SKM-1 treated with dmso at 0.1 percent for 144 hours (cell line): ENCODE results near the gene BEGAIN.

Experiments used
- DNase-seq: peaks from one replicate; lab custom pipeline; 2025; ENCODE audit not compliant: unreplicated experiment; lab: John Stamatoyannopoulos, UW

The BEGAIN gene

GRCh38 chr14:100587086-100587762, at the start of gene BEGAIN:
BEGAIN (minus strand) TSS chr14:100587417; CDS start chr14:100587290, 127 bp downstream.
- no peak for DNase-seq

DNA sequence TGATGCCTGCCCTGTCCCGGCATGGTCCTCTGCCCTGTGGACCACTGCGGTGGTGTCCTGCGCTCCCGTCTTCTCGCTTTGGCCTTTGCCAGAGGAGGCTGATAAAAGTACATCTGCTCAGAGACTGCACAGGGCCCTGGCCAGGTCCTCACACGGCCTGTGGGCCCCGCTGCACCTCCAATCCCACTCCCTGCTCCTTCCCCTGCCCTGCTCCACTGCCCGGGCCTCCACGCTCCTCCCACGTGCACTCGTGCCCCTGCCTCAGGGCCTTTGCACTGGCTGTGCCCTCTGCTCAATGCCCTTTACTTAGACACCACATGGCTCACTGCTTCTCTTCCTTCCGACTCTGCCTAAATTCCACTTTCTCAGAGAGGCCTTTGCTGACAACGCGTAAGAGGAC, 49.3 kb upstream of the BEGAIN start:
- DNase-seq: no peak

GRCh38 chr14:100634026-100634425, 46.8 kb upstream of the BEGAIN start:
- DNase-seq: no peak

GRCh38 chr14:100633406-100633805, 46.2 kb upstream of the BEGAIN start:
- DNase-seq: no peak

GRCh38 chr14:100629696-100630095, 42.5 kb upstream of the BEGAIN start:
- DNase-seq: no peak

DNA sequence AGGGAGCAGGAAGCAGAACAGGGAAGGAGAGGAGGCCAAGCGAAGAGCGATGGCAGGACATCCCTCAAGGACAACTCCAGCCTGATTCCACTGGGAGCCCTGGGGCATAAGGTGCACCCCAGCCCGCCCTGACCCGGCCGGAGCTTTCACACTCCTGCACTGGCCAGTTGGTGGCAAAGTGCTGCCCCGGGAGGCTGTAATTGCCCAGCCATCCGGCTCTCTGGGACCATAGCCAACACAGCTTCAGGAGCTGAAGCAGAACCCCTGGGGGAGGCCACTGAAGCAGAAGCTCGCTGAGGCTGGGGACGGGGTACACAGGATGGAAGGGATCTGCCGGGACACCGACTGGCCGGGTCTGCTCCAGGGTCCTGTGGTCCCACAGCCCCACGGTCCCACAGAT, 41.9 kb upstream of the BEGAIN start:
- DNase-seq: no peak

- DNase-seq: no peak
Measured at GRCh38 chr14:100628225-100628624, 41.0 kb upstream of the BEGAIN start.

DNA sequence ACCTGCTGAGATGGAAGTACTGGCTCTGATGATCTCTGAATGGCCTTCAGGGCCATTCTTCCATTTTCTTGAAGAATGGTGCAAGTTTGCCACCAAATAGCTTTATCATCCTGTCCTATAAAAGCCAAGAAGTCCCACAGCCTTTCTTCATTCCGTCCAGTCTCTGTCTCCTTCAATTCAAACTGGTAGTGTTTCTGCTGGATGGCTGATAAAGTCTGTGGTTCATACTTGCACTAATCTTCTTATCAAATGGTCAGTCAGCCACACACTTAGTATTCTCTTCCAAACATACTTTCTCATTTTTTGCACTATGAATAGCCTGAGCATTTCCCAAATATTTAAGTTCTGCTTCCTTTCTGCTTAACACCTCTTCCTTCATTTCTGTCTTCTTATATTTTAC, 39.4 kb upstream of the BEGAIN start:
- no peak for DNase-seq

GRCh38 chr14:100623961-100624360, 36.7 kb upstream of the BEGAIN start:
- no peak for DNase-seq

- no peak for DNase-seq
Measured at GRCh38 chr14:100623557-100623956, 36.3 kb upstream of the BEGAIN start.

DNA sequence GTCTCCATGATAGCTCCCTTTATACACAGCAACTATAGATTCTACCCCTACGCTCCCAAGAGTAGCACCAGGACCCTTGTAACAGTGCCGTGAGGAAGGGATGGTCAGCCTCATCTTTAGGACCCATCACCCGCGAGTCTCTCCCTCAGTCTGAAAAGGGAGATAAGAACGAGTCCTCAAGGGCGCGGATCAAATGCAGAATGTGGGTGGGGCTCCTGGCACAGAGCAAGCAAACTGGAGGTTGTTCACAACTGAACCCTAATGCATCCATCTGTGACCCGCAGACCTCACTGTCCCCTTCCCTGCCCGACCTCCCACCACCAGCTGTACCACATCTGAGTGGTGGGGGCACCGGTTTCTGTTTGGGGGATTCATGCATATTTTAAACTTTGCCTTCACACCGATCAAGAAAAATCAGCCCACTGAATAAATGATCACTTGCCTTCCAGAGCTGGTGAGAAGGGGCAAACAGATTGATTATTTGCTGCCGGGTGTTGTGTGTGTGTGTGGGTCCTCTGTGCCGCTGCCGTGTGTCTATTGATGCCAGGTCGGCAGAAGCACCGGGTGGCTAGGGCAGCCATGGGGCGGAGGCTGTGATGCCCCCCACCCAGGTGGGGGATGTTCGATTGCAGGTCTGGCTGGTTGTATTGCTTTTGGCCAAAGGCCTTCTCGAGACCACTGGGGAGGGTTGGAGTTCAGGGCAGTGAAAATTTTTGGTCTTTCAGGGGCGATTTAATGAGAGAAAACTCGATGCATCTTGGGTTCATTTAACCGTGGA, 35.7 kb upstream of the BEGAIN start:
- DNase-seq: no peak

- DNase-seq: peak; percentile 31
Measured at GRCh38 chr14:100622224-100622623, 35.0 kb upstream of the BEGAIN start.

DNA sequence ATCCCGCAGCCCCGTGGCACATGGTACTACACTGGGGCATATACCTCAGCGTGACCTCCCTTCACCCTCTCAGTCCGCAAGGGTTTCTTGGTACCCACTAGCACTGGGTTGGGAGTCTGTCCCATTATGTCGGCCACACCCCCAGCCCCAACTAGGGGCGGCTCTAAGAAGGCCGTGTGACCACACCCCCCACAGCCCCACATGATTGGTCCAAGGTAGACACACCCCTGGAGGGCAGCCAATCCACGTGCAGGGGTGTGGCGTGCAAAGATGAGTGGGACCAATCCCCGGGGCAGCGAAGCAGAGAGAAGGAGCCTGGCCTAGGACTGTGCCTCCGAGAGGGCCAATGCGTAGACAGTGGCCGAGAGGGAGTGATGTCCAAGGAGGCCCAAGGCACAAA, 34.6 kb upstream of the BEGAIN start:
- DNase-seq: no peak

- DNase-seq: no peak
Measured at GRCh38 chr14:100620255-100621100, 33.3 kb upstream of the BEGAIN start.

DNA sequence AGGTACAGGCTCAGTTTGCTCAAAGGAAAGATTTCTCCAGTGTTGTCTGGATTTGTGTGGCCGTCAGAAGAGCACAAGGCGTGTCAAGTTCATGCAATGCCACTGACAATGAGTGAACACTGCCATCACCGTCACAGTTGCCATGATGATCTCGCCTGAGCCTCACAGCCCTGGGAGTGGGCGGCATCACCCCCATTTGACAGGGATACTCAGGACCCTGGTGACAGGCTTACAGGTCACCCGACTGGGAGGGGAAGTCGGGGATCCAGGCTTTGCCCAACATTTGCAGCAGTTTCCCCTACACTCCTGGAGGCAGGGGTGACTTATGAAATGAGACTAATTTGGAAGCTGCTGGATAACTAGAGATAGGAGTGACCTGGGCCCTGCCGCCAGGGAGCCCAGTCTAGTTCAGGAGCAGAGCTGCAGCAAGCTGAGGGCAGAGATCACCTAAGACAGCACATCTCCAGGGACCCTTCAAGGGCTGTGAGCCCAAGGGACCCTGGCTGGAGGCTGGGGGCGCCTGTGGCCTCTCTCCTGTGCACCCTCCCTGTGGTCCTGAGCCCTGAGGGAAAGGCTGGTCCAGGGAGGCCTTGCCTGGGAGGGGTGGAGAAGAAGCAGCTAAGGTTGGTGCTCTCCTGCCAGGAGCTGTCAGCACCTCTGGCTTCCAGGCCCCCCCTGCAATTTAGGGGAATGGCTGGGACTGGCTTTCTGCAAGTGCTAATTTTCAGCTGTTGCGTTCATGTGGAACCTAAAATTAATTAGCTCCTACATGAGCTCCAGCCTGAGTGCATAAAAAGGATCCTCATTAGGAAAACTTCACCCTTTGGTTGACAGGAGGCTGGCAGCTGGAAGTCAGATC, 32.4 kb upstream of the BEGAIN start:
- no peak for DNase-seq

DNA sequence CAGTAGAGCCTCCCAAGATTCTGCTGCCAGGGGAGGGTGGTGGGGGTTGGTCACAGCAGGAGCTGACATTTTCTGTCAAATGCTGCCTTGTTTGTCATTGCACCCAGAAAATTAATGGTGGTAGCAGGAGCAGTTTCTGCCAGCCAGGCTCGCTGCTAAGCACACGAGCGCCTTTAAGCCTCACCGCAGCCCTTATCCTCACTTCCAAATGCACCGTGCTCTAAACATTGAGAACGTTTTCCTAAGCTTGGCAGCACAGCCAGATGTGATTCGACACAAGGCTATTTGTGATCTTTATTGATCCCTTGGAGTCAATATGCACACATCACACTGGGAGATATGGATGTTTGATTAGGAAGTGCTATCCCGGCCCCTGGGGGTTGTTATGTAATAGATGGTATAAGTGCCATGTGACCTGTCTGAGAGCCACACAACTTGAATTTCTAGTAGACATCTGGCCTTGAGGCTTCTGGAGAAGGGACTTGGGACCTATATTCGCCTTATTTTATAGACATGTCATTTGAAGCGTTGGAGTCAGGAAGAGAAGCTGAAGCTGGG, 31.6 kb upstream of the BEGAIN start:
- DNase-seq: no peak

DNA sequence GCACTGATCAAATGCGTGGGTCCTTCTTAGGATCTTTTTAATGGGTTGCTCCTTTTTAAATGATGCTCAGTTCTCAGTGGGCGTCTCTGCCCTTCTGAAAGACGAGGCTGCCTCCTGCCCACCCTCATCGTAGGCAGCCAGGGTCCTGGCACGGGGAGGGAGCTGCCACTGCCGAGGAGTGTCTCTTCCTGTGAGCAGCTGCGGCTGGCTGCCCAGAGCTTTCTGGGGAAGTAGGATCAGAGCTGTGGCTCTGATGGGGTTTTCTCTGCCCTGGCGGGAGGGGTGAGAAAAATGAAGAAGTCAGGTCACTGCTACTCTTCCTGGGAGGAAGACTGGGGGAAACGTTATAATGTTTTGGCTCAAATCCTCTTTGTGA, 31.1 kb upstream of the BEGAIN start:
- DNase-seq: peak; percentile 42

GRCh38 chr14:100617410-100618317, 30.4 kb upstream of the BEGAIN start:
- no peak for DNase-seq

GRCh38 chr14:100616854-100617409, 29.7 kb upstream of the BEGAIN start:
- DNase-seq: no peak
